Parathyroid adenoma (tissue), 2 donors: ENCODE measurements around the gene SNX25.
"Not testable (repeated sequence)": the region's sequence is repeated elsewhere in the genome, so short reads cannot be mapped to it uniquely, and the experiment has no call there.

Experiments
- H2AFZ ChIP-seq: fragments of 300-600 bp; sonication (generic); one replicate; pipeline ENCODE4 v1.7.0; 2017; ENCODE audit warnings: antibody characterized with exemption, mild to moderate bottlenecking
- H3K27ac ChIP-seq: fragments of 300-600 bp; sonication (generic); one replicate; pipeline ENCODE4 v1.7.0; 2017
- H3K27me3 ChIP-seq: fragments of 300-600 bp; sonication (generic); one replicate; pipeline ENCODE4 v1.7.0; 2017; ENCODE audit warnings: low read length; ENCODE audit not compliant: control insufficient read depth, insufficient read depth
- H3K36me3 ChIP-seq: fragments of 300-600 bp; sonication (generic); one replicate; pipeline ENCODE4 v1.7.0; 2017; ENCODE audit warnings: low read length; ENCODE audit not compliant: control insufficient read depth, insufficient read depth
- H3K4me1 ChIP-seq: fragments of 300-600 bp; sonication (generic); one replicate; pipeline ENCODE4 v1.7.0; 2017; ENCODE audit warnings: control low read depth
- H3K4me2 ChIP-seq: fragments of 300-600 bp; sonication (generic); one replicate; pipeline ENCODE4 v1.7.0; 2017; ENCODE audit warnings: low read length
- H3K4me3 ChIP-seq: fragments of 300-600 bp; sonication (generic); one replicate; pipeline ENCODE4 v1.7.0; 2017; ENCODE audit warnings: low read depth, low read length
- H3K79me2 ChIP-seq: fragments of 300-600 bp; sonication (generic); one replicate; pipeline ENCODE4 v1.7.0; 2017; ENCODE audit warnings: control low read depth
- H3K9ac ChIP-seq: fragments of 300-600 bp; sonication (generic); one replicate; pipeline ENCODE4 v1.7.0; 2017; ENCODE audit warnings: mild to moderate bottlenecking
- H3K9me3 ChIP-seq: fragments of 300-600 bp; sonication (generic); one replicate; pipeline ENCODE4 v1.7.0; 2017; ENCODE audit warnings: low read length; ENCODE audit not compliant: control insufficient read depth
- TF ChIP-seq, protein P1 (sequence below): fragments of 300-600 bp; sonication (generic); IDR thresholded peaks from one replicate; pipeline ENCODE4 v1.7.0; 2017; ENCODE audit warnings: antibody characterized with exemption, mild to moderate bottlenecking
- donor health status: primary hyperparathyroidism.

The SNX25 gene

DNA sequence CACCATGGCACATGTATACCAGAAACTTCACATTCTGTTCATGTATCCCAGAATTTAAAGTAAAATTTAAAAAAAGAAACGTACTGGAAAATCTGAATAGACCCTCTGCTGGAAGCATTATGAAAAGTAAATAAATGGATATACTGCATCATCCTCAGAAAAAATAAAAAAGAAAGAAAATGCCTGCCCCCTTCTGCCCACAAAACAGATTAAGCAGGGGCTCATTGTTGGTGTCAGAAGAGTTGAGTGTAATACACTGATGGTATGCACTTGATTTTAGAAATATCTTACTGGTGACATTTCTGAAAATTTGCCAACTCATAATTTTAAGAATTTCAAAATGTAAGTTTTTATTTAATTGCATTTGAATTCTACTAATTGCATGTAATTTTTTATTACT, 108.5 kb downstream of the SNX25 start:
- no peak overlapping the region for H3K4me3 ChIP-seq
- no peaks in the 10 kb centered on the region for H3K27me3 ChIP-seq
- no peak overlapping the region for H3K27ac ChIP-seq
- H3K4me1 ChIP-seq, result no peaks in the 10 kb centered on the region
- H3K9ac ChIP-seq, result no peak overlapping the region
- TF ChIP-seq, protein P1, sequence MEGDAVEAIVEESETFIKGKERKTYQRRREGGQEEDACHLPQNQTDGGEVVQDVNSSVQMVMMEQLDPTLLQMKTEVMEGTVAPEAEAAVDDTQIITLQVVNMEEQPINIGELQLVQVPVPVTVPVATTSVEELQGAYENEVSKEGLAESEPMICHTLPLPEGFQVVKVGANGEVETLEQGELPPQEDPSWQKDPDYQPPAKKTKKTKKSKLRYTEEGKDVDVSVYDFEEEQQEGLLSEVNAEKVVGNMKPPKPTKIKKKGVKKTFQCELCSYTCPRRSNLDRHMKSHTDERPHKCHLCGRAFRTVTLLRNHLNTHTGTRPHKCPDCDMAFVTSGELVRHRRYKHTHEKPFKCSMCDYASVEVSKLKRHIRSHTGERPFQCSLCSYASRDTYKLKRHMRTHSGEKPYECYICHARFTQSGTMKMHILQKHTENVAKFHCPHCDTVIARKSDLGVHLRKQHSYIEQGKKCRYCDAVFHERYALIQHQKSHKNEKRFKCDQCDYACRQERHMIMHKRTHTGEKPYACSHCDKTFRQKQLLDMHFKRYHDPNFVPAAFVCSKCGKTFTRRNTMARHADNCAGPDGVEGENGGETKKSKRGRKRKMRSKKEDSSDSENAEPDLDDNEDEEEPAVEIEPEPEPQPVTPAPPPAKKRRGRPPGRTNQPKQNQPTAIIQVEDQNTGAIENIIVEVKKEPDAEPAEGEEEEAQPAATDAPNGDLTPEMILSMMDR, result no peak
- no peaks in the 10 kb centered on the region for H3K36me3 ChIP-seq
- H3K9me3 ChIP-seq, result no peaks in the 10 kb centered on the region
- no peak overlapping the region for H3K4me2 ChIP-seq
- H3K79me2 ChIP-seq, result no peaks in the 10 kb centered on the region
- H2AFZ ChIP-seq, result no peak overlapping the region

DNA sequence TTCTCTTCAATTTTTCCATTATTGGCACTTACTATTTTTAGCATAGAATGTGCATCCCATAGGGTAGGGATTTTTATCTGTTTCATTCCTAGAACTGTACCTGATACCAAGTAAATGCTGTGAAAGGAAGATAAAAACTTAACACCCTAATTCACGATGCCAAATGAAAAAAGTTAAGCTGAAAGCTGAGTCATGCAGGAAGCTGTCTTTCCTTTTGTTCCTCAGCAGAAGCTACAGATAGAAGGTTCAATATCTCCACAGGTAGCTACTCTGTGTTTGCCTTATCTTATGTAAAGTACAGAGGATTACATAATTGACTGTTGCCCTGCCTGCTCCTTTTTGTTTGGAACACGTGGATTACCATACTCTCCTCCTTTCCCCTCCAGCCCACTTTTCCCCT, 109.3 kb downstream of the SNX25 start:
- TF ChIP-seq, protein P1, result no peak
- Histone ChIP-seq H3K9me3 (no peaks in the 10 kb centered on the region), H3K4me2 (no peak overlapping the region), H2AFZ (no peak overlapping the region), H3K9ac (no peak overlapping the region), H3K36me3 (no peaks in the 10 kb centered on the region), H3K27ac (no peak overlapping the region), H3K79me2 (no peaks in the 10 kb centered on the region), H3K4me3 (no peak overlapping the region), H3K4me1 (no peaks in the 10 kb centered on the region), H3K27me3 (no peaks in the 10 kb centered on the region)

DNA sequence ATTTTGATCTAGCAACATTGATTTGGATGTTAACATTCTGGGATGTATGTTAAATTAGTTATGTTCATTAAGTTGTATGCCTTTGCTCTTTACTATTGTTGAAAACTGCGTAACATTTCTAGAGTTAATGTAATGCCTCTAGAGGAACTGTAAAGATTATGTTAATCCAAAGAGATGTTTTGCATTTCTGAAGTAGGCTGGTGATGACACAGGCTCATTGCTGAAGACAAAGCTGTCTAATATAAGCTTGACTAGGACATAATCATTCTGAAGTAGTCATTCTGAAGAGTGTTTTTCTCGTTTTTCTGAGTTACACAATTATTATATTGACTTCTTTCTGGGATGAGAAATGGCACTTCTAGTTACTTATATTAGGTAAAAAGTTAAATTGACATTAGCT, 113.4 kb downstream of the SNX25 start:
- H3K36me3 ChIP-seq, result no peaks in the 10 kb centered on the region

DNA sequence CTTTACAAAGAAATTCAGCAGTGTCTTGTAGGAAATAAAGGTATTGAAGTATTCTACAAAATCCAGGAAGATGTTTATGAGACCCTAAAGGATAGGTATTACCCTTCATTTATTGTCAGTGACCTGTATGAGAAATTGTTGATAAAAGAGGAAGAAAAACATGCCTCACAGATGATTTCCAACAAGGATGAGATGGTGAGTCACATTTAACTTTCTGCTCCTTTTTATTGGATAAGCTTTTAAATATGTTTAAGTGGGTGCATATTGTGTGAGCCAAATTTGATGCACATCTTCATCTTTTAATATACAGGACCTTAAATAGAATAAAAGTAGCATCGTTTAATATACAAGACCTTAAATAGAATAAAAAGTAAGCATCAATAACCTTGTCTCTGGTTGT, 114.2 kb downstream of the SNX25 start:
- Histone ChIP-seq H3K4me2 (no peak overlapping the region), H3K79me2 (no peaks in the 10 kb centered on the region), H2AFZ (no peak overlapping the region), H3K9me3 (no peaks in the 10 kb centered on the region), H3K27me3 (no peaks in the 10 kb centered on the region), H3K27ac (no peak overlapping the region), H3K36me3 (no peaks in the 10 kb centered on the region), H3K9ac (no peak overlapping the region), H3K4me1 (no peaks in the 10 kb centered on the region), H3K4me3 (no peak overlapping the region)
- TF ChIP-seq, protein P1, result no peak

More for the DNA sequence above, 113.4 kb downstream of the SNX25 start:
- H3K27me3 ChIP-seq, result no peaks in the 10 kb centered on the region
- H3K9ac ChIP-seq, result no peak overlapping the region
- no peaks in the 10 kb centered on the region for H3K79me2 ChIP-seq
- no peaks in the 10 kb centered on the region for H3K9me3 ChIP-seq
- no peak overlapping the region for H3K4me3 ChIP-seq
- no peak overlapping the region for H3K27ac ChIP-seq
- no peak overlapping the region for H2AFZ ChIP-seq
- H3K4me2 ChIP-seq, result no peak overlapping the region
- TF ChIP-seq, protein P1, result no peak
- H3K4me1 ChIP-seq, result no peaks in the 10 kb centered on the region

DNA sequence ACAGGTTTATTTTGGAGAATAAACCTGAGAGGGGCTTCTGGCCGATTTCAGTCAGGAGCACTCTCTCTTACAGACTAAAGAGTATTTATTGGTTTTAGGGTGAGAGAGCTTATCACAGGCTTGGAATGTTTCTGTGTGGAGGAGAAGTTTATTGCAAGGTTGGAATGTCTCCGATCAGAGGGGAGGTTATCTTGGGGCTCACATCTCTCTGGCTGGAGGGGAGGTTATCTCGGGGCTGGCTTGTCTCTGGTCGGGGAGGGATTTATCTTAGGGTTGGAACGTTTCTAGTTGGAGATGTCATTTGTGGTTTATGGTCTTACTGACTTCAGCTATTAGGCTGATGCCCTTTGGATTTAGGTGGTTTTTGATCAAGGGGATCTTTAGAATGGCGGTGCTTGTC, 115.0 kb downstream of the SNX25 start:
- not testable (repeated sequence) for H3K27ac ChIP-seq, H3K4me3 ChIP-seq, H3K79me2 ChIP-seq, H3K9me3 ChIP-seq, H3K9ac ChIP-seq, H3K36me3 ChIP-seq, H3K4me2 ChIP-seq, H3K27me3 ChIP-seq, H2AFZ ChIP-seq, H3K4me1 ChIP-seq

DNA sequence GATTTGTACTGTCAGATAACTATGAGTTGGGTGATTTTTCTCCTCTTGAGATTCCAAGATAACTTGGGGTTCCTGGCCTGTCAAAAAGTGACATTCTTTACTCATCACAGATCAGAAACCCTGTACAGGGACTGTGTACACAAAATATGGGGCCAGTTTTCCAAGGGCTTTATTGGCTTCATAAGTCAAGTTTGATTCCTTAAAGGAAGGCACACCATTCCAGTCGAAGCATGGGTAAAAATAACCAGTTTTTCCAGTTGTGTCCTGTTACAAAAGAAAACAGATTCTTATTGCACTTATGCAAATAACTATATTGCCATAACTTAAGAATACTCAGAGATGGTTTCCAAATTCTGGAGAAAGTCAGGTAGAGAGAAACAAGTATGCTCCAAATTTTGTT, 116.3 kb downstream of the SNX25 start:
- not testable (repeated sequence) for H3K27ac ChIP-seq, H3K4me2 ChIP-seq, H3K9ac ChIP-seq, H3K27me3 ChIP-seq, H2AFZ ChIP-seq, H3K79me2 ChIP-seq, H3K4me3 ChIP-seq, H3K4me1 ChIP-seq, H3K9me3 ChIP-seq, H3K36me3 ChIP-seq
